ENCODE measurements around the gene GNL3.
"Not testable (repeated sequence)": the region's sequence is repeated elsewhere in the genome, so short reads cannot be mapped to it uniquely, and the experiment has no call there.

GNL3 gene, protein sequence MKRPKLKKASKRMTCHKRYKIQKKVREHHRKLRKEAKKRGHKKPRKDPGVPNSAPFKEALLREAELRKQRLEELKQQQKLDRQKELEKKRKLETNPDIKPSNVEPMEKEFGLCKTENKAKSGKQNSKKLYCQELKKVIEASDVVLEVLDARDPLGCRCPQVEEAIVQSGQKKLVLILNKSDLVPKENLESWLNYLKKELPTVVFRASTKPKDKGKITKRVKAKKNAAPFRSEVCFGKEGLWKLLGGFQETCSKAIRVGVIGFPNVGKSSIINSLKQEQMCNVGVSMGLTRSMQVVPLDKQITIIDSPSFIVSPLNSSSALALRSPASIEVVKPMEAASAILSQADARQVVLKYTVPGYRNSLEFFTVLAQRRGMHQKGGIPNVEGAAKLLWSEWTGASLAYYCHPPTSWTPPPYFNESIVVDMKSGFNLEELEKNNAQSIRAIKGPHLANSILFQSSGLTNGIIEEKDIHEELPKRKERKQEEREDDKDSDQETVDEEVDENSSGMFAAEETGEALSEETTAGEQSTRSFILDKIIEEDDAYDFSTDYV

DNA sequence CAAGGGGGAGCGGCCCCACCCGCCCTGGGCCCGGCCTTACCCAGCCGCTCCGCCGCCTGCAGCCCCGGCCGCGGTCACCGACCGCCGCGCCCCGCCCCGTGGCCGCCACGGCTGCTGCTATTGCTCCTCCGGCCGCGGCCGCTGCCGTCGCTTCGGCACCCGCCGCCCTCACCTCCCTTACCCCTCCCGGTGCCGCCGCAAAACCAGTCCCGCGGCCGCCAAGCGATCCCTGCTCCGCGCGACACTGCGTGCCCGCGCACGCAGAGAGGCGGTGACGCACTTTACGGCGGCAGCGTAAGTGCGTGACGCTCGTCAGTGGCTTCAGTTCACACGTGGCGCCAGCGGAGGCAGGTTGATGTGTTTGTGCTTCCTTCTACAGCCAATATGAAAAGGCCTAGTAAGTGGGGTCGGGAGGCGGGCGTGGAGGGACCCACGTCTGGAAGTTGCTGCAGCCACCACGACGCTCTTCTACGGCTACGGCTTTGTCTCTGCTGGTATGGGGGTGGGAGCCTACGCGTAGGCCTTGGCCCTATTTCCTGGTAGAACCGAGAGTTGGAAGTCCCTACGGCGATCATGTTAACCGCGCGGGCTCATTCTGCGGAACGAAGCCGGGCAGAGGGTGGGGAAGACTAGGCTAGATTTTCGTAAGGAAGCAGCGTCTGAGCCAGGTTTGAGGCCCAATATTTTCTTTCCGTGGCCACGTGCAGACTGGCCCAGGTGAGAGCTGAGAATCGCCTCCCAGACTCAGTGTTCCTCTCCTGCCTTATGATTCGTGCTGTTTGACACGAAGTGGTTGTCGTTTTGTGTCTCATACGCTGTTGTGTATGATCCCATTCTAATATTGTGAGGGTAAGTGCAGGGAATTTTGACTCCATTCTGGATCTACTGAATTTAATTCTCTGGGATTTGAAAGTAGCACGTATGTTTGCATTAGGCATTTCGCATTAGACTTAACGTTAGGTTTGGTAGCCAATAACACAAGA, at the start of gene GNL3, which contains the start of gene PBRM1:
TSS of gene GNL3 (plus strand) at position 324 of the 983 bp plus-strand sequence. CDS start at position 385, 61 bp downstream.
TSS of gene PBRM1 (minus strand) at position 205 of the 983 bp plus-strand sequence.
- peak; percentile 97 for DNase-seq

DNA sequence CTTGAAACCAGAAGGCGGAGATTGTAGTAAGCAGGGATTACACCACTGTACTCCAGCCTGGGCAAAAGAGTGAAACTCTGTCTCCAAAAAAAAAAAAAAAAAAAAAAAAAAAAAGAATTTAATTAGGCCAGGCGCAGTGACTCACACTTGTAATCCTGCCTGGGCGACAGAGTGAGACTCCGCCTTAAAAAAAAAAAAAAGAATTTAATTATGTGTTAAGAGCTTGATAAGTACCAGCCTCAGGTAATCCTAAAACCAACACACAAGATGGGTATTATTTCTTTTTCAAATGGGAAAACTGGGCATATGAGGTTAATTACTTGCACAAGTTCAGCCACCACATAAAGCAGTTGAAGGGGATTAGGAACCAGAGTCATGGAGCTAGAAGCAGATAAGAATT, 49.2 kb upstream of the GNL3 start:
- DNase-seq, result no peak

DNA sequence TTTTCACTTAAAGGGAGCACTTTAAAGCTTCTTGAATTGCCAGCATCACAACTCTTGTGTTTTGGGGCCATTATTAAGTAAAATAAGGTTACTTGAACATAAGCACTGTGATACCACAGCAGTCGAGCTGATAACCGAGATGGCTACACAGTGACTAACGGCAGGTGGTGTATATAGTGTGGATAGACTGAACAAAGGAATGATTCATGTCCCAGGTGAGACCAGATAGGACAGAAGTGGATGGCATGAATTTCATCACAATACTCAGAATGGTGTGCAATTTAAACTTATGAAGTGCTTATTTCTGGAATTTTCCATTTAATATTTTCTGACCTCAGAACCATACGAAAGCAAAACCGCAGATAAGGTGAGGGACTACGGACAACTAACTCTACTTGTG, 40.3 kb upstream of the GNL3 start:
- no peak for DNase-seq

DNA sequence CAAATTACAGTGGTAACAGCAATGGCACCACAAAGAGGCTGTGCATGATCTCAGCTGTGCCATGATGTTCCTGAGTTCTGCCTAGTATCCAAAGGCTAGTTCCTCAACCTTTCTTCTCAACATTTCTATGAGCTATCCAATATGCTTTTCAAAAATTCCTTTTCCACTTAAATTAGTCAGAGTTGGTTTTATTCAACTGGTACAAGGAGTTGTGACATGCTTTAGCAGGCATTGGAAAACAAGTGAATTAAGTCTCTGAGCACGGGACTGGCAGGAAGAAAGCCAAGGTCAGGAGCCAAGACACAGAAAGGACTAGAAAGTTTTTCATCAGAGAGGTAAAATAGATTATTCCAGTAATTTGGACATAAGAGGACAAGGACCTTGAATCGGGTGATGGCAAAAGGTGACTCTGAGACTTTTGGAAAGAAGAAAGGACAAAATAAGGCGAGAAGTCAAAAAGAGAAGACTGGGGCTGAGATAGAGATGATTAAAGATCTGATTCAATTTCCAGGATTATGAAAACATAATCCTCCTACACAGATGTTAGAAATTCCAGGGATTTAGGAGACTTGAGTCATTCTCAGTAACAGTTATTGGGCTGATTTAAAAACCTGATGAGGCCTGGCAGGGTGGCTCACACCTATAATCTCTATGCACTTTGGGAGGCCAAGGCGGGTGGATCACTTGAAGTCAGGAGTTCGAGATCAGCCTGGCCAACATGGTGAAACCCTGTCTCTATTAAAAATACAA, 36.2 kb upstream of the GNL3 start:
- DNase-seq, result peak; percentile 68

DNA sequence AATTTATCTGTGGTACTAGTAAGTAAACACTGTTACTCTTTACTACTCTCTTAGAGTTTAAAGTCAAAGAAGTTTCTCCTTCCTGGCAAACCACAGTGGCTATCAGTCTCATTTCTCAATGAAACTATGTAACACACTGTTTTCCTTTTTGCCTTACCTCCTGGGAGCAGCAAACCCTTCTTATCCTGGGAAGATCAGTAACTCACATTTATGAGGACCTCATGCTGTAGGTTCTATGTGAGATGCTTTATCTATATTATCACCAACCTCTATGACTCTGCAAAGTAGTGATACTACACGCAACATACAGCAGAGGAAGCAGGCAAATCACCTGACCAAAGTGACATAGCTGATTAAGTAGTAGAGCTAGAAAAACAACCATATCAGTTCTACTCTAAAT, 35.4 kb upstream of the GNL3 start:
- peak; percentile 9 for DNase-seq

DNA sequence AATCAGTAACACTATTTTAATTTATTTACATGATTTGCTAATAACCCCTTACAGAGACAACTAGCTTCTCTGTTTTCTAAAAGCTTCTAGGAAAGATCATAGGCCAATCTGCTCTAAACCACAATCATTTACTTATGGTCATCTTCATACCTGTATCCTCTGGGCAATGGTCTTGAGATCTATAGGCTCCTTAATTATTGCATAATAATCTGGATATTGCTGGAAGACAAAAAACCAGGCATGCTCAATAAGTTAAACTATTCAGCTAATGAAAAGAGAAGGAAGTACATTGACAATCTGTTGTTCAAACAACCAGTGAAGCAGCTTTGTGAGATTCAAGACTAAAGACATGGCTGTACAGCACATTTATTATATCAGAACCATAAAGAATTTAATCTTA, 34.2 kb upstream of the GNL3 start:
- DNase-seq, result no peak

DNA sequence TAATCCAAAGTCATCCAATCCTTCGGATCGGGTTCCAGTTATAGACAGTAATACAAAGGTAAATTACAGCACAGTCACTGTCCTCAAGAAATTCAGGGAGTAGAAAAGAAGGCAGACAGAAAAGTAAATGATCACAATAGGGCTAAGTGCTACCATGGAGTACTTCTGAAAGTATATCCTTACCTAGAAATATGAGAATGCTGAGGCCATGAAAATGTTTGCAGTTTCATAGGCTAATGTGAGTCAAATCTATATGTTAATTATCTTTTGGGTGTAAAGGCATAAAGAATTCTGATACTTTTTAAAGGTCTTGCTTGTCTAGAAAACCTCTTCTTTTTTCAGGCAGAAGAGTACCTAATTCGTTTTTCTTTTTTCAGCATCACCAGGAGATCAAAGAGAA, 29.9 kb upstream of the GNL3 start:
- DNase-seq, result no peak

DNA sequence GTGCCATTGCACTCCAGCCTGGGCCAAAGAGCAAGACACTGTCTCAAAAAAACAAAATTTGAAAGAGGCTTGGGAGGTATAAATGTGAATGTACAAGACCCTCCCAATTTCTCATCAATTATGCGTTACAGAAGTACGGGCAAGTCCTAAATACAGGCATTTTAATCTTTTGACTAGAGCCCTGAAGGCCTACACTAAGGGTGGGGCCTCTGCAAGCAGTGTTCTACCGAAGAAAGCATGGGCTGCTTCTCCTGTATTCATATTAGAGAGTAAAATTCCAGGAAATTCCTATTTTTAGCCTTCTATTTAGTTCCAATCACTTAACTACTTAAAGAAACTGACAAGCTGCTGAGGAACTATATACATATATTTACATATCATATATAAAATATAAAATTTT, 25.8 kb upstream of the GNL3 start:
- no peak for DNase-seq

DNA sequence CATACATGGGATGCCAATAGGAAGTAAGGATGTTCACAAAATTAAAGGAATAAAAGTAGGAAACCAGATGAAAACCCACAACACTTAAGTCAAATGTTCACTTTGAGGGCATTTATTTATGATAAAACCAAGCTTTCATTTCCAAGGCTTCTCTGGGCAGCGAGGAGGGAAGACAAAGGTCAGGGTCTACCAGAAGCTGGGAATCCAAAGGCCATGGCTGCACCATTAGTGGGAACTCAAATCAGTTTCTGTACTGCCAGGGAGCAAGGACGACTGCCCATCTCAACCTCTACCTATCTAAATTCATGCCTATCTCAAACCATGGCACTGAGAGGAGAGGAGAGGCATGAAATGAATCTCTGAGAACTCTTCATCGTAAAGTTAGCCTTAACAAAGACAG, 22.7 kb upstream of the GNL3 start:
- DNase-seq, result no peak

DNA sequence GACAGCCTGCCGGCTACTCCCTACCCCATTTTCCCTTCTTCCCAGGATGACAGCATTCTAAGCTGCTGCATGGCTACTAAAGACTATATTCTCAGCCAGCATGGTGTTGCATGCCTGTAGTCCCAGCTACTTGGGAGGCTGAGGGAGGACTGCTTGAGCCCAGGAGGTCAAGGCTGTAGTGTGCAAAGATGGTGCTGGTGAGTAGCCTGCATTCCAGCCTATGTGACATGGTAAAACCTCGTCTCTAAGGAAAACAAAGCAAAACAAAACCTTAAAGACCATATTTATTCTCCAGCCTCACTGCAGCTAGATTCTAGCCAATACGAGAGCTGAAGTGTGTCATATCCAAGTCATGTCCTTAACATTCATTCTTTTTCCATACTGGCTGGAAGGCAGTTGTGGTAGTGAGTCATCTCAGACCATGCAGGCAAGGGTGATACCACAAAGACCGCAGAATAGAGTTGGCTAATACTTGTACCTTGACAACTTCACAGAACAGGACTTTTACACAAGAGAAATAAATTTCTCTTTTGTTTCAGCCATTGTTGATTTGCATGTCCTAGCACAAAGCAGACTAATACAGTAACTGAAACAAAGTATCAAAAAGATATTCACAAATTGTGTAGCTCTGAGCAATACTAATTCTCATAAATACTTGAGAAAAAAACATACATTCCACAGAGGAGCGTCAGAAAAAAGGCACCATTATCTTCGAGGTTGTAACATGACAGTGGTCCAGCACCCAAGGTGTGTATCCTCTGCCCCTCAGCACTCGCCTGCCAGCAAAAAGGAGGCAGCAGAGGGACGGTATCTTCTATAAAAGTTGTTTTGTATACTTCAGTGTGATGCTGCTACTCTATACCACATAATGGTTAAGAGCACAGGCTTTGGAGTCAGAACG, 15.0 kb upstream of the GNL3 start:
- DNase-seq, result peak; percentile 100

DNA sequence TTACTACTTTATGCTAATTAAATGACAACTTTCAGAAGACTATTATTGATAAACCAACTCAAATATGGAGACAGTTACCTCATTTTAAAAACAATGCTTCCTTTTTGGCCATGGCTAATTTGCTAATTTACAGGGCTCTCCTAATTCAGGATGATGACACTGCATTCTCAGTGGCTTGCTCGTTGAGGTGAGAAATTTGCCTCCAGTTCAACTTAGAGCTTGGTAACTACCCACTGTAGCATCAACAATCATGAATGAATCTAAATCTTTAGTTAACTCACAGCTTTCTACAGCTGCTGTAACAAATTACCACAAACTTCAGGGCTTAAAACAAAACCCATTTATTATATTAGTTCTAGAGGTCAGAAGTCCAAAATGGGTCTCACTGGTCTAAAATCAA, 14.2 kb upstream of the GNL3 start:
- DNase-seq, result peak; percentile 54

DNA sequence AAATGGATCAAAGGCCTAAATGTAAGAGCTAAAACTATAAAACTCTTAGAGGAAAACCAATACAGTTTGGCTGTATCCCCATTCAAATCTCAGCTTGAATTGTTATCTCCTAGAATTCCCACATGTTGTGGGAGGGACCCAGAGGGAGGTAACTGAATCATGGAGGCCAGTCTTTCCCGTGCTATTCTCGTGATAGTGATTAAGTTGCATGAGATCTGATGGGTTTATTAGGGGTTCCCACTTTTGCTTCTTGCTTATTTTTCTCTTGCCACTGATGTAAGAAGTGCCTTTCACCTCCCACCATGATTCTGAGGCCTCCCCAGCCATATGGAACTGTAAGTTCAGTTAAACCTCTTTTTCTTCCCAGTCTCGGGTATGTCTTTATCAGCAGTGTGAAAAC, 9.6 kb upstream of the GNL3 start:
- not testable (repeated sequence) for DNase-seq

DNA sequence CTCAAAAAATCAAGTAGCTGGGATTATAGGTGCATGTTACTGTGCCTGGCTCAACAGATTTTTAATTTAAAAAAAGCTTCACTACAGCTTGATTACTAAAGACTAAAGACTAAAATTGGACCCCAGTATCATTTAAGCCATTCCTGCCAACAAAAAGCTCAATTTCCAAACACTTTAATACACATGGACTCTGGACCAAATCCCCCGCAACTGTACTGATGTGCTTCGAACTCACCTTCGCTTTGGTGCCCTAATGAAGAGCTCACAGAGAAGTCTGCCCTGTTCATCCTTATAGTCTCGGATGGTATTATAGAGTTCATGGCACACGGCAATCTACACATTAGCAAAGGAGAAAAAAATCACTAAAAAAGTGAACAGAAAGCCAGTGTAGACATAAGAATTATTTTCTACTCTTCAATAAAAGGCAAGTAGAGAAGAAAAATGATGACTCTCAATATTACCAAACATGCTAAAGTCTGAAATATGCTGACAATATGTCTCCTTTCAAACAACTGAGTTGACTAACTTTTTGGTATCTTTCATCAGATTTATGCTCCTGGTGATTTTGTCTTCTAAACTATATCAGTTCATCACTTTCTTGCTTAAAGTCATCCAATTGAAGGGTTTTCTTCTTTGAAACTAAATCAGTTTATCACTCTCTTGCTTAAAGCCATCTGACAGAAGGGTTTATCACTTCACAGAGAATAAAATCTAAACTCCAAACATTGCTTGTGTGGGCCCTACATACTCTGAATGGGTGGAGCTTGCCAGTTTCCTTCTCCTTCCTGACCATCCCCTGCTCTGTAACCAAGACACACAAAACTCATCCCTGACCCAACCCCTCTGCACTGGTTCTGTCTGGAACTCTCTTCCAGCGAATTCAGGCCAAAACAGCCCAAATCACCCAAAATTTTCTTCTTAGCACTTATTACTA, 7.3 kb upstream of the GNL3 start:
- DNase-seq, result peak; percentile 17

DNA sequence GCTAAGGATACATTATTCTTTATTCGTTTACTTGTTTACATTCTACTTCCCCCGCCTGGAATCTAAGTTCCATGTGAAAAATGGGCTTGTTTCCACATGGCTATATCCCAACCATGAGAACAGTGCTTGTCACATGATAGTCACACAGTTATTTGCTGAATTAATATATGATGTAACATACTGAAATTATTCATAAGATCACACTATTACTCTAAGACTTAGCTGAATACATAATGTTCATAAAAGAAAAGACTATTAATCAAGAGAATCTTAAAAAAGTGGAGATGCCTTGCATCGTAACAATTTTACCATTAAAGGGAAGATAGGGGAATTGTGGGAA, 6.7 kb upstream of the GNL3 start:
- peak; percentile 49 for DNase-seq

DNA sequence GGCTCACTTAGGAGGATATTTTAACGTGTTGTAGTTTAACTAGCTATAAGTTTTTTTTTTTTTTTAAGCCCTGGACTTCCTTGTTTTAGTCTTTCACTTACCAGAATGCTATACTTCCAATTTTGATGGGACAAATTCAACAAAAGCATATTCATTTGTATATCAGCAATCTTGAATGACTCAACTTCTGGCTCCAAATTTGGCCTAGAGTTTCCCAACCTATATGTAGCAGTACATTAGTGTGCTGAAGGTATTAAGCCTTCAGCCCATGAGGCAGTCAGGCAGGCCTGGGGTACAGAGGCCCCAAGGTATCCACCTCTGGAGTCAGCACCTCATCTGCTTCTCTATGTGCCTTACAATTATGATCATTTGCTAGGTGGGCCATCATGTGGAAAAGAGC, 6.0 kb upstream of the GNL3 start:
- no peak for DNase-seq

DNA sequence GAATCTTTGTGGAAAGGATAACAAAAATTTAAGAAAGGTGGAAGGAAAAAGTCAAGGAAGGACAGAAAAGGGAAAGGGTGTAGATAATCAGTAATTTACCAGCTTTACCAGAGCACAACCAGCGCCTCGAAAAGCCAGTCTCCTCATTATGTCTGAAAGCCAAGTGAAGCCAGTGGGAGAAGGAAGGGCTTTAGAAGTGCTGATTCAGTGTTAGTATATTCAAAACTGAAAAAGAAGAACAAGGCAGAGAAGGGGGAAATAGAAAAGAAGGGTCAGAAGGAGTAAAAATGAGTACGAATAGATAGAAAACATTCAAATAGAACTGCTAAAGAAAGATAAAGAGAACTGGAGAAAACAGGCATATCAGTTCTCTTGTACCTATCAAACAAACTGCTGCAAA, 4.2 kb upstream of the GNL3 start:
- no peak for DNase-seq

DNA sequence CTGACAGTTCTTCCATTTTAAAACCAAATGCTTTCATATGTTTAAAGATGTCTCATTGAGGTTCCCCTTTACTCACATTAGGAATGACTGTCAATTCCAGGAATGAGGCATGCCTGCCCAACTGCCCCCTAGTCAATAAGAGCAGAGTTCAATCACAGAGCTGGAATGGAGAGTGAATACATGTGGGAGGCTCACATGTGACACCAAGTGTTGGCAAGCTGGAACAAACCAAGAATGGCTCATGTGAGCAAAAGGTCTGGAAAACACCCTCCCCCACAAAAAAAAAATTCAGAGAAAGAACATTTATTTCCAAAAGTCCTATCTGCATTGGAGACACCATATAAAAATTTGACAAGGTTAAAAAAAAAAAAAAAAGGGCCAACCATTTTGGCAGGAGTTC, 3.8 kb upstream of the GNL3 start:
- DNase-seq, result peak; percentile 87

DNA sequence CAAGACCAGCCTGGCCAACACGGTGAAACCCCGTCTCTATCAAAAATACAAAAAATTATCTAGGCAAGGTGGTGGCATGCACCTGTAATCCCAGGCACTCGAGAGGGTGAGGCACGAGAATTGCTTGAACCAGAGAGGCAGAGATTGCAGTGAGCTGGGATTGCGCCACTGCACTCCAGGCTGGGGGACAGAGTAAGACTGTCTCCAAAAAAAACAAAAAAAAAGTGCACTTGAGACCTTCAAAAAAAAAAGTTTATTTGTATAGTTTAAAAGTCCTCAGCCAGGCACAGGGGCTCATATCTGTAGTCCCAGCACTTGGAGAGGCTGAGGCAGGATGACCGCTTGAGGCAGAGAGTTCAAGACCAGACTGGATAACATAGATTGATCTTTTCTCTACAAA, 2.2 kb upstream of the GNL3 start:
- no peak for DNase-seq

DNA sequence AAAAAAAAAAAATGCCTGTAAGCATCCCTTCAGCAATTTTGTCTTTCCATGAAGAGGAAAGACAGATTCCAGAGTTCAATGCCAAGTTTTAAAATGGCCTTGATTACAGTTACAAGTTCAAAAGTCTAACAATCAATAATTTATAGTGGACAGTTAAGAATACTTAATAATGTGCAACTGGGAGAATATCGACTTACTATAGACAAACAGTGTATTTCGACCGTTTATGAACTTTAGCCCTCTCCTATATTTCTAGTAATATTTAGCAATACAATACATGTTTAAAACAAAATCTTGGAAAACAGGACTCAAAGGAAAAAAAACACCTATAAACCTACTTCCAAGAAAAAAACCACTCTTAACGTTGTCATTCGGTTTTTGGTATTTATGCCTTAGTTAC, 1.6 kb upstream of the GNL3 start:
- DNase-seq, result no peak

DNA sequence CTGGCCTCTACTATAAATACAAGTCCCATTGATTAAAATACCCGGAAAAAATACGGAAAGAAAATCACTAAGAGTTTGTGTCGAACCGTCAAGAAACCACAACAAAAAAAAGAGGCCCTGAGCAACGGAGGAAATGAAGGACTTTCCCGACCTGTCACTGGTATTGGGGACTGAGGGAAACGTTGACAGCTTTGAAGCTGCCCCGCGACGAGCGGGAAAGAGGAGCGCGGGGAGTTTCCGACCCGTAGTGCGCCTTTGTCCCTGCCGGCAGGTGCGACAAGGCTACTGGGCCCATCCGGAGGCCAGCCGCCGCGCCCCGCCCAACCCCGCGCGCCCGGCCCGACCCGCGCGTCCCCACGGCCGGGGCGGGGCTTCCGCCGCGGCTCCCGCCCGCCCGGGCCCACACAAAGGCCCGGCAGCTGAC, 535 bp upstream of the GNL3 start:
- DNase-seq, result peak; percentile 74

DNA sequence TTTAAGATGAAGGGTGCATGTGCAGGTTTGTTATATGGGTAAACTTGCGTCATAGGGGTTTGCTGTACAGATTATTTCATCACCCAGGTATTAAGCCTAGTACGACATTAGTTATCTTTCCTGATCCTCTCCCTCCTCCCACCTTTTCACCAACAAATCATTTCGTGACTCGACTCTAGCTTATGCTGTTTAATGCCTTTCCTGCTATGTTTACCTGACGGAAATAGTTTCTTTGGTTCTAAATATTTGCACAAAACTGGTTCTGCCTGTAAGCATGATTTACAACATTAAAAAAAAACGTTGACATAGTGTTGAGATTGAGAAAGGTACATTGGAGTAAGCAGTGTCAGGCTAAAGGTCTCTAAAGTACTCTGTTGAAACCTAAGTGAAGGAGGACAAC, 2.4 kb downstream of the GNL3 start:
- no peak for DNase-seq
